ENCODE data around the gene WBP2.
"Not testable (repeated sequence)": the region's sequence is repeated elsewhere in the genome, so short reads cannot be mapped to it uniquely, and the experiment has no call there.

Gene WBP2

GRCh38 chr17:75812096-75813013 lies 42.8 kb downstream of the WBP2 start:
- FAIRE-seq, result no peak

DNA sequence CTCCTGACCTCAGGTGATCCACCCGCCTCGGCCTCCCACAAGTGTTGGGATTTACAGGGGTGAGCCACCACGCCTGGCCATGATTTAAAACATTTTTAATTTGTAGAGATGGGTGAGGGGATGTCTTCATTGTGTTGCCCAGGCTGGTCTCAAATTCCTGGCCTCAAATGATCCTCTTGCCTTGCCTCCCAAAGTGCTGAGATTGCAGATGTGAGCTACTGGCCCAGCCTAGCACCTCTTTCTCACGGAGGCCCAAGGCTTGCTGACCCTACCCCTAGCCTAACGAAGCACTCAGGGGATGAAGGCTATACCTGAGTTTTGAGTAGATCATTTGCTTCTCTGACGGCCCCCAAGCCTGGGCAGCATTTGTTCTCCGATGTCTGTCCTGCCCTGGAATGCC lies 44.0 kb downstream of the WBP2 start:
- no peak for FAIRE-seq

DNA sequence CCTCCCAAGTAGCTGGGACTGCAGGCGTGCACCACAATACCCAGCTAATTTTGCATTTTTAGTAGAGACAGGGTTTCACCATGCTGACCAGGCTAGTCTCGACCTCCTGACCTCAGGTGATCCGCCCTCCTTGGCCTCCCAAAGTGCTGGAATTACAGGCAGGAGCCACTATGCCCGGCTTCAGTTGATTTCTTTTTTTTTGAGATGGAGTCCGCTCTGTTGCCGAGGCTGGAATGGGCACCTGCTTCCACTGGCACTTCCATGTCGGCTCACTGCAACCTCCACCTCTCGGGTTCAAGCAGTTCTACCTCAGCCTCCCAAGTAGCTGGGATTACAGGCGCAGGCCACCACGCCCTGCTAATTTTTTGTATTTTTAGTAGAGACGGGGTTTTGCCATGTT lies 44.4 kb downstream of the WBP2 start:
- not testable (repeated sequence) for FAIRE-seq

- FAIRE-seq, result no peak
Observed at GRCh38 chr17:75810216-75810615, 44.9 kb downstream of the WBP2 start.

- FAIRE-seq, result no peak
Observed at GRCh38 chr17:75809631-75810111, 45.5 kb downstream of the WBP2 start.

- FAIRE-seq, result no peak
Observed at GRCh38 chr17:75808905-75809621, 46.1 kb downstream of the WBP2 start.

GRCh38 chr17:75808549-75808904 lies 46.6 kb downstream of the WBP2 start:
- no peak for FAIRE-seq

DNA sequence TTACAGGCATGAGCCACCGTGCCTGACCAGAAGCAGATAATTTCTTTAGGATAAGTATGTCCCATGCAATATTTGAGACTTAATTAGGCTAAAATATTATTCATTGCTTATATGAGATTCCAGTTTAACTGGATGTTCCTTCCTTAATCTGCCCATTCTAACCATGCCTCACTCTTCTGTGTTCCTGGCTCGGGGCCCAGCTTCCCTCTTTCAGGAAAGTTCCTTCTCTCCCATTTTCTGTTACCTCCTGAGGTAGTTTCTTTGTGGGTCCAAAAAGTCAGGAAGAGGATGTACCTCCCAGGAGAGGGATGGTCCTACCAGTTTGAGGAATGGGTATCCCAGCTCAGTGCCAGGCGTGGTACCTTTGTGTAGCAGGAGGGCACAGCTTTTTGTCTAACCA lies 47.3 kb downstream of the WBP2 start:
- no peak for FAIRE-seq

- no peak for FAIRE-seq
Observed at GRCh38 chr17:75806822-75807500, 48.2 kb downstream of the WBP2 start.

GRCh38 chr17:75803883-75804282 lies 51.3 kb downstream of the WBP2 start:
- no peak for FAIRE-seq

DNA sequence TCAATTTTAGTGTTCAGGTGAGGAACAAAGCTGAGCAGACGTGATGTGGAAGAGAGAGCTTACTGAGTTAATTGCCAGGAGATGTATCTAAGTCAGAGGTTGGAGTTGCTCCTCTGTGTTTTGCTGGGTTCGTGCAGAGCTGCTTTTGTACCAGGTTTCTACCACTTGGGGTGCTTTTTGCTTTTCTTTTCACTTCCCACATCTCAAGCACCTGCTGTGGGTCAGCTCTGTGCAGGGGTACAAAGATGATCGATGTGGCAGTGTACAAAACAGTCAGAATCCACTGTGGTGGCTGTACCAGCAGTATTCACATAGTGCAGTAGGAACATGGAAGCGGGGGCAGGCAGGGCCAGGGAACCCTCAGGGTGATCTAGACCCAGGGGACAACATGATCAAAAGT lies 55.7 kb downstream of the WBP2 start:
- no peak for FAIRE-seq

DNA sequence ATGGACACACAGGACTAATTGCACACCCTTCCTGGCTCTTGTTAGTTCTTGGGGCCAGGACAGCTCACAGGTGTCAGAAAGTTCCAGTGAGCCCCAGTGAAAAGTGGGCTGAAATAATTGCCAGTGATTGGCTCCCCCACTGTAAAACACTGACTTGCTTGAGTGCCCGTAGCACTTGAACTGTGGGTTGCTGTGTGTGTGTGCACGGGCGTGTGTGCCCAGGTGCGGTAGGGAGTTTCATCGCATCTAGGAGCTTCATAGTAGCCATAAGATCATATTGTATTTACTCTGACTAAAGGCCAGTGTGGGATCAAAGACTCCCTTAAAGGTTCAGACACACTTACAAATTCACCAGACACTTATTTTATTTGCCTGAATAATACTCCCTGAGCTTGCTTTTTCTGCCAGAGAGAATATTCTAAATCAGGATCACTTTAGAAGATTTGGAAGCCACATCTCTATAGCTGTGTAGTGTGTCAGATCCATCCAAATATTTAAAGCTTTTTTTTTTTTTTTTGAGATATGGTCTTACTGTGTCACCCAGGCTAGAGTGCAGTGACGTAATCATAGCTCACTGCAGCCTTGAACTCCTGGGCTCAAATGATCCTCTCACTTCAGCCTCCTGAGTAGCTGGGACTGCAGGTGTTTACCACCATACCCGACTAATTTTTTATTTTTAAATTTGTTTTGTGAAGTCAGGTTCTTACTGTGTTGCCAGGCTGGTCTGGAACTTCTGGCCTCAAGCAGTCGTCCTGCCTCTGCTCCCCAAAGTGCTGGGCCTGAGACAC lies 59.1 kb downstream of the WBP2 start:
- FAIRE-seq, result no peak

Measured in G401.6 (cell line).